ENCODE data around the gene PCNX2. TPM values are rescaled to one million over a fixed set of nuclear protein-coding genes. Genes with fewer than 3 reads are reported as not detected.

The PCNX2 gene
- total and polyA plus RNA-seq, 2 donors (not counting 3 experiments of a cell fraction or from before 2014, with no cell fraction given), result 6.6 to 11.0 TPM

- DNase-seq (ENCODE audit: low read depth, low spot score) (no peak), FAIRE-seq (no peak)
- H3K36me3 ChIP-seq (ENCODE audit: control insufficient read depth in 2 of 2, extremely low read depth in 1 of 2, insufficient read depth in 2 of 2, low read length in 2 of 2), result no peaks in the 10 kb centered on the region
- TF ChIP-seq POLR2A (IDR thresholded peaks at IDR 0.05; ENCODE audit: low read depth, low read length), result no peak
- TF ChIP-seq FOS (IDR thresholded peaks at IDR 0.05; ENCODE audit: borderline replicate concordance, insufficient read depth, low read length), result no peak
- TF ChIP-seq JUN (IDR thresholded peaks at IDR 0.05; ENCODE audit: borderline replicate concordance, insufficient read depth, insufficient read length, low read depth), result no peak
- TF ChIP-seq MAX (IDR thresholded peaks at IDR 0.05; ENCODE audit: insufficient read depth, insufficient read length), result no peak
- no peak for TF ChIP-seq MYC (IDR thresholded peaks at IDR 0.05; ENCODE audit: low read depth, low read length)
- no peak for TF ChIP-seq GATA2 (IDR thresholded peaks at IDR 0.05; ENCODE audit: insufficient read depth, insufficient read length, low read depth, low read length)
- TF ChIP-seq POLR2AphosphoS5 (IDR thresholded peaks at IDR 0.05; ENCODE audit: insufficient read depth, low read depth, low read length), result no peak
- no peak for TF ChIP-seq EZH2 (IDR thresholded peaks at IDR 0.05; ENCODE audit: borderline replicate concordance, low read depth, low read length, severe bottlenecking)
- no peak for TF ChIP-seq CTCF (IDR thresholded peaks at IDR 0.05; ENCODE audit: extremely low read depth in 1 of 2, insufficient read depth in 1 of 2, low read depth in 1 of 2, low read length in 2 of 2)
- no TSS peak for BruUV-seq (replicated peaks)
- no peak overlapping the region for H3K4me2 ChIP-seq (ENCODE audit: insufficient read depth, low read length)
- CTCF ChIA-PET, result no interaction called here
- H3K9ac ChIP-seq (replicated peaks; ENCODE audit: extremely low read depth, insufficient read depth, low read length), result no peak overlapping the region
- H3K4me3 ChIP-seq (replicated peaks in 1 of 3; ENCODE audit: insufficient read depth in 1 of 3, low read depth in 1 of 3, low read length in 3 of 3), result no peak overlapping the region
- H3K27ac ChIP-seq (ENCODE audit: insufficient read depth, low read depth, low read length), result no peak overlapping the region
- H3K27me3 ChIP-seq (ENCODE audit: control insufficient read depth in 2 of 2, insufficient read depth in 2 of 2, low read length in 2 of 2), result no peaks in the 10 kb centered on the region
- H2AFZ ChIP-seq (ENCODE audit: low read depth, low read length), result no peak overlapping the region
- H4K20me1 ChIP-seq (replicated peaks; ENCODE audit: control insufficient read depth, extremely low read depth, insufficient read depth, low read length), result no peaks in the 10 kb centered on the region
- no peaks in the 10 kb centered on the region for H3K4me1 ChIP-seq (ENCODE audit: control insufficient read depth, extremely low read depth, insufficient read depth, low read length)
- intact Hi-C loops (cut with micrococcal nuclease), result no loop called here
- no peaks in the 10 kb centered on the region for H3K79me2 ChIP-seq (ENCODE audit: control insufficient read depth, insufficient read depth, low read length)
- dilution Hi-C loops (cut with MboI; ENCODE audit: extremely low pct_ligation_motif_present, low sequenced_read_pairs), result no loop called here
- no peaks in the 10 kb centered on the region for H3K9me3 ChIP-seq (replicated peaks; ENCODE audit: control insufficient read depth, insufficient read depth, low read length)
- POLR2A ChIA-PET, result no interaction called here
- H3K9me1 ChIP-seq (replicated peaks; ENCODE audit: control insufficient read depth, extremely low read depth, insufficient read depth, low read length), result no peaks in the 10 kb centered on the region
Measured at GRCh38 chr1:233279971-233280370, 15.6 kb downstream of the PCNX2 start.
